DMS53 (cell line): Measurements from ENCODE around the gene KLF2.

ENCODE experiments used
- DNase-seq: peaks from one replicate; lab custom pipeline; 2025; lab: John Stamatoyannopoulos, UW

The KLF2 gene

GRCh38 chr19:16306728-16307402 lies 17.8 kb upstream of the KLF2 start:
- DNase-seq: no peak

GRCh38 chr19:16308081-16308480 lies 16.5 kb upstream of the KLF2 start:
- no peak for DNase-seq

- no peak for DNase-seq
These were observed 15.0 kb upstream of the KLF2 start for GRCh38 chr19:16309643-16310042.

GRCh38 chr19:16315825-16316505 lies 8.7 kb upstream of the KLF2 start:
- DNase-seq: no peak

GRCh38 chr19:16316506-16316882 lies 8.1 kb upstream of the KLF2 start:
- DNase-seq: no peak

GRCh38 chr19:16319481-16319880 lies 5.1 kb upstream of the KLF2 start:
- DNase-seq: no peak

- no peak for DNase-seq
These were observed 3.6 kb upstream of the KLF2 start for GRCh38 chr19:16320987-16321386.

GRCh38 chr19:16325161-16325527 lies 518 bp downstream of the KLF2 start:
- DNase-seq: peak; percentile 49

GRCh38 chr19:16325641-16326400 lies 1.2 kb downstream of the KLF2 start:
- DNase-seq: peak; percentile 40

GRCh38 chr19:16326401-16327168 lies 2.0 kb downstream of the KLF2 start:
- no peak for DNase-seq

GRCh38 chr19:16327169-16327475 lies 2.5 kb downstream of the KLF2 start:
- DNase-seq: no peak

- no peak for DNase-seq
These were observed 2.9 kb downstream of the KLF2 start for GRCh38 chr19:16327501-16327900.

- DNase-seq: peak; percentile 46
These were observed 3.5 kb downstream of the KLF2 start for GRCh38 chr19:16327911-16328823.

GRCh38 chr19:16328824-16329482 lies 4.3 kb downstream of the KLF2 start:
- DNase-seq: peak; percentile 34

- peak; percentile 87 for DNase-seq
These were observed 5.8 kb downstream of the KLF2 start for GRCh38 chr19:16330368-16330801.

GRCh38 chr19:16330806-16331690 lies 6.4 kb downstream of the KLF2 start:
- peak; percentile 38 for DNase-seq

- no peak for DNase-seq
These were observed 8.5 kb downstream of the KLF2 start for GRCh38 chr19:16333001-16333586.

- DNase-seq: no peak
These were observed 9.8 kb downstream of the KLF2 start for GRCh38 chr19:16334411-16334810.

GRCh38 chr19:16335226-16335625 lies 10.6 kb downstream of the KLF2 start:
- no peak for DNase-seq
